HG03097 (cell line): ENCODE measurements around the gene KIF9.
"Not testable (repeated sequence)": the region's sequence is repeated elsewhere in the genome, so short reads cannot be mapped to it uniquely, and the experiment has no call there.

Source experiments
- ATAC-seq: cut with Tn5 transposase; IDR thresholded peaks from one replicate; pipeline ENCODE4 v1.9.1; 2021; ENCODE audit not compliant: unreplicated experiment, low FRiP score

Gene KIF9

DNA sequence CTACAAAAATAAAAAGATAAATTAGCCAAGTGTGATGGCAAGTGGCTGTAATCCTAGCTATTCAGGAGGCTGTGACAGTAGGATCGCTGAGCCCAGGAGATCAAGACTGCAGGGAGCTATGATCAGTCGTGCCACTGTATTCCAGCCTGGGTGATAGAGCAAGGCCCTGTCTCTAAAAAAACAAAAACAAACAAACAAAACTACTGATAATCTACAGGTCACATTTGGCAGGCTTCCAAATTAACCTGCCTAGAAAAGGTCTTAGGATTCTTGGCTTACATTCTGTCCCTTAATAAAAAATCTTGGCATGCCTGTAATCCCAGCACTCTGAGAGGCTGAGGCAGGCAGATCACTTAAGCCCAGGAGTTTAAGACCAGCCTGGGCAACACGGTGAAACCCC lies 85.3 kb downstream of the KIF9 start:
- ATAC-seq, result no peak

- ATAC-seq, result no peak
Observed at GRCh38 chr3:47194994-47195393, 87.6 kb downstream of the KIF9 start.

DNA sequence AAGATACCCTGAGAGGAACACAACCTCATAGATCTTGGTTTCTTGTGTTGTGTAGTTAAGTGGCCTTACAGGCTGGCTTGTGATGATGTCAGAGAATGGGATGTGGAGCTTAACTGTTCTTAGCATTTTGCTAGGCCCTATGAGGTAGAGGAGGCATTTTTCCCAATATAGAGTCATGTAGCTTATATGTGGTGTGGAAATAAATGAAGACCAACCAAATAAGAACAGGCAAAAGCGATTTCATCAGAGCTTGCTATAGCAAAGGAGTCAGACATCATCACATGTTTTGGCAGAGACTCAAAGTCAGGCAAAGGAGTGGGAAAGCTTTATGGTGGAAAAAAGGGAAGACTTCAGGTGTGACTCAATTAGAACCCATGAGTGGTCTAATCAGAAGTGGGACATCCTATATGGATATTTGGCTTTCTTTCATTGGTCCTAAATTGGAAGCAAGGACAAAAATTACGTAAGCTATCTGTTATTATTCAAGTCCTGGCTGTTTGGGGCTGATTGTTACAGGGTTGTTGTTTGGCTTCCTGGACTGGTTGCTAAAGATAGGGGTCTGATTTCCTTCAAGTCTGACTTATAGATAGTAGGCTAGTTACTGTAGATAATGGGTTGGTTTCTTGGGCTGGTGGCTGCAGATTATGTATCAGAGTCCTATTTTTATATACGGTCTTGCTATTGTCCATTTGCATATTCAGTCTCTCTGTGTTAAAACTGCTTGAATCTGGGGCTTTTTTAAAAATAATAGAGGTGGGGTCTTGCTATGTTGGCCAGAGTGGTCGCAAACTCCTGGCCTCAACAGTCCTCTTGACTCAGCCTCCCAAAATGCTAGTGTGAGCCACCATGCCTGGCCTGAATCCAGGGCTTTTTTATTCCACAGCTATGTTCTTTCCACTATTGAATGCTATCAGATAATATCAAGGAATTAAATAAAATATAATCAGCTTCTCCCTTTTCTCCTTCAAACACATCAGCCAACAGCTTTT lies 88.4 kb downstream of the KIF9 start:
- no peak for ATAC-seq

GRCh38 chr3:47186285-47186684 lies 96.3 kb downstream of the KIF9 start:
- ATAC-seq, result no peak

GRCh38 chr3:47181685-47182084 lies 100.9 kb downstream of the KIF9 start:
- ATAC-seq, result not testable (repeated sequence)

- ATAC-seq, result not testable (repeated sequence)
Observed at GRCh38 chr3:47180011-47180410, 102.6 kb downstream of the KIF9 start.
